Upper lobe of left lung (tissue), 6 donors: ENCODE data around the gene TMEM135. TPM values are rescaled to one million over a fixed set of nuclear protein-coding genes. Genes with fewer than 3 reads are reported as not detected.

ENCODE experiments used
- ATAC-seq, 2 donors: fragments of 200-7000 bp; cut with Tn5 transposase; one replicate each; pipeline ENCODE4 v1.9.1; 2022; ENCODE audit warnings: mild to moderate bottlenecking in 2 of 2, moderate library complexity in 2 of 2; ENCODE audit not compliant: low FRiP score in 2 of 2
- DNase-seq, 2 donors: peaks; one replicate each; pipeline ENCODE4 v3.0.0-alpha.2; 2019 to 2020
- H3K27ac ChIP-seq, 4 donors: fragments of 200-600 bp; sonication (generic); one replicate each; pipeline ENCODE4 v1.5.1; 2016 to 2019
- H3K27me3 ChIP-seq, 4 donors: fragments of 200-600 bp; sonication (generic); one replicate each; pipeline ENCODE4 v1.5.1; 2017 to 2019
- H3K36me3 ChIP-seq, 4 donors: fragments of 200-600 bp; sonication (generic); one replicate each; pipeline ENCODE4 v1.5.1; 2016 to 2019
- H3K4me1 ChIP-seq, 4 donors: fragments of 200-600 bp; sonication (generic); one replicate each; pipeline ENCODE4 v1.5.1; 2018 to 2019
- H3K4me3 ChIP-seq, 4 donors: fragments of 200-600 bp; sonication (generic); one replicate each; pipeline ENCODE4 v1.5.1; 2017 to 2019; ENCODE audit warnings: mild to moderate bottlenecking in 2 of 4, moderate library complexity in 1 of 4
- H3K9me3 ChIP-seq, 4 donors: fragments of 200-600 bp; sonication (generic); one replicate each; pipeline ENCODE4 v1.5.1; 2018 to 2019
- EP300 ChIP-seq, 4 donors: sonication (generic); formaldehyde crosslinking; IDR thresholded peaks; one replicate each; pipeline ENCODE4 v1.5.1; 2017; ENCODE audit warnings: antibody characterized with exemption in 4 of 4, control low read depth in 2 of 4
- POLR2A ChIP-seq, 4 donors: fragments of 450-650 bp; IDR thresholded peaks; one replicate each; pipeline ENCODE4 v1.5.1; 2016 to 2017; ENCODE audit warnings: antibody characterized with exemption in 4 of 4, mild to moderate bottlenecking in 2 of 4
- POLR2AphosphoS5 ChIP-seq, 2 donors: sonication (generic); formaldehyde crosslinking; IDR thresholded peaks; one replicate each; pipeline ENCODE4 v1.5.1; 2017; ENCODE audit warnings: antibody characterized with exemption in 2 of 2
- WGBS, 2 donors: methylation state at CpG; one replicate each; pipeline ENCODE4 v1.1.5; 2017 to 2018; 5-methylcytosine and 5-hydroxymethylcytosine counted together
- total RNA-seq, 6 donors: library from RNA; depleted of rRNA in 4 of 6; stranded (reverse); fragments of >200 nt in 4 of 6; gene quantifications; one replicate each; pipeline versions ENCODE4 v1.1.0 to v1.2.1, GENCODE V29; 2016 to 2021
- TF ChIP-seq, protein P1 (sequence below), 6 experiments: fragments of 450-650 bp in 4 of 6; fragments of 200-600 bp in 2 of 6; sonication (generic) in 2 of 6; IDR thresholded peaks; one replicate each; pipeline ENCODE4 v1.5.1; 2016 to 2019; ENCODE audit warnings: antibody characterized with exemption in 6 of 6
- donor health status: DM: no; HTN: no; CAD: no; lungs with moderate emphysema.
- donor health status: DM: no; HTN: yes; CAD: no; lungs with severe emphysema.

The TMEM135 gene
- total RNA-seq, 6 donors from 2014 or later: 12.6 to 33.5 (median 19.1) TPM

DNA sequence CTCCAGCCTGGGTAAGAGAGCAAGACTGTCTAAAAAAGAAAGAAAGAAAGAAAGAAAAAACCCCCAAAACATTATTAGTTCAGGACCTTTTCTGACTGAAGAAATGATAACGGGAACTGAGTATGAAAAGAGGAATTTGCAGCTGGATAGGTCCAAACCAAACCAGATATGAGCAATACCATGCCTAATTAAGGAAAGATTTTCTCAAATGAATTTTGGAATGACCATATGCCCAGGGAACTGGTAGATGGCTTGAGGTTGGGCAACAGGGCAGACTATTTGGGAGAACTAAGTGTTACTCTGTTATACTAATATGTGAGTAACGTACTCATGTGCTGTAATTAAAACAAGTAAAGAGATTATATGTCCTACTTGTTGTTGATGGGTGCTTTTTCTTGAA, 186.1 kb downstream of the TMEM135 start:
- WGBS, 2 donors: 91 to 92% methylated on average over 2 of the region's 2 CpGs
- ATAC-seq: no peak
- TF ChIP-seq EP300 (IDR thresholded peaks at IDR 0.05) (no peak), POLR2AphosphoS5 (IDR thresholded peaks at IDR 0.05) (no peak), POLR2A (IDR thresholded peaks at IDR 0.05) (no peak)
- TF ChIP-seq, protein P1, sequence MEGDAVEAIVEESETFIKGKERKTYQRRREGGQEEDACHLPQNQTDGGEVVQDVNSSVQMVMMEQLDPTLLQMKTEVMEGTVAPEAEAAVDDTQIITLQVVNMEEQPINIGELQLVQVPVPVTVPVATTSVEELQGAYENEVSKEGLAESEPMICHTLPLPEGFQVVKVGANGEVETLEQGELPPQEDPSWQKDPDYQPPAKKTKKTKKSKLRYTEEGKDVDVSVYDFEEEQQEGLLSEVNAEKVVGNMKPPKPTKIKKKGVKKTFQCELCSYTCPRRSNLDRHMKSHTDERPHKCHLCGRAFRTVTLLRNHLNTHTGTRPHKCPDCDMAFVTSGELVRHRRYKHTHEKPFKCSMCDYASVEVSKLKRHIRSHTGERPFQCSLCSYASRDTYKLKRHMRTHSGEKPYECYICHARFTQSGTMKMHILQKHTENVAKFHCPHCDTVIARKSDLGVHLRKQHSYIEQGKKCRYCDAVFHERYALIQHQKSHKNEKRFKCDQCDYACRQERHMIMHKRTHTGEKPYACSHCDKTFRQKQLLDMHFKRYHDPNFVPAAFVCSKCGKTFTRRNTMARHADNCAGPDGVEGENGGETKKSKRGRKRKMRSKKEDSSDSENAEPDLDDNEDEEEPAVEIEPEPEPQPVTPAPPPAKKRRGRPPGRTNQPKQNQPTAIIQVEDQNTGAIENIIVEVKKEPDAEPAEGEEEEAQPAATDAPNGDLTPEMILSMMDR (IDR thresholded peaks at IDR 0.05): no peak

DNA sequence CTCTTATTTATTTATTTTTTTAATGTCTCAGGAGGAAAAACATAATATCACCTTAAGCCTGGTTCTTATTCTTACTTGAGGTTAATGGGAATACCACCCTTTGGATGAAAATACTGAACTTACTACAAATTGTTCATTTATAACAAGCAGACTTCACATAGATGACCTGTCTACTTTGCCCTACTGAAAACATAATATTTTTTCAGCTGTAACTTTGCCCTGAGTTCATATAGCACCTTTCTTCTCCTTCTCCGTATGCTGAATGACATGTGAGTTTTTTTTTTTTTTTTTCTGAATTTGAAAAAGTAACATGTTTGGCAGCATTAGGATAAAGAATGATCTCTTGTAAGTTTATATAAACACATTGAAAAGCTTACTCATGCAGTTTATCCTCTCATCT, 186.8 kb downstream of the TMEM135 start:
- H3K9me3 ChIP-seq: no peaks in the 10 kb centered on the region
- no peak overlapping the region for H3K4me3 ChIP-seq
- ATAC-seq (no peak), DNase-seq (no peak)
- WGBS, 2 donors: 56 to 70% methylated on average over 1 of the region's 1 CpG
- no peak overlapping the region for H3K27ac ChIP-seq
- TF ChIP-seq POLR2AphosphoS5 (IDR thresholded peaks at IDR 0.05): no peak
- TF ChIP-seq, protein P1 (IDR thresholded peaks at IDR 0.05): no peak
- TF ChIP-seq POLR2A (IDR thresholded peaks at IDR 0.05): no peak
- TF ChIP-seq EP300 (IDR thresholded peaks at IDR 0.05): no peak
- no peaks in the 10 kb centered on the region for H3K27me3 ChIP-seq
- no peaks in the 10 kb centered on the region for H3K4me1 ChIP-seq
- H3K36me3 ChIP-seq: no peaks in the 10 kb centered on the region

More for the DNA sequence above, 186.1 kb downstream of the TMEM135 start:
- Histone ChIP-seq H3K4me3 (no peak overlapping the region), H3K27ac (no peak overlapping the region), H3K36me3 (no peaks in the 10 kb centered on the region), H3K4me1 (no peaks in the 10 kb centered on the region), H3K9me3 (no peaks in the 10 kb centered on the region), H3K27me3 (no peaks in the 10 kb centered on the region)
- no peak for DNase-seq

GRCh38 chr11:87228820-87229219, 191.1 kb downstream of the TMEM135 start:
- 71 to 73% methylated on average over 2 of the region's 2 CpGs for WGBS, 2 donors
- H3K9me3 ChIP-seq: peaks cover 0 to 11% (median 9%) of the 10 kb centered on the region in 4 donors
- no peak for TF ChIP-seq POLR2AphosphoS5 (IDR thresholded peaks at IDR 0.05)
- H3K4me3 ChIP-seq: no peak overlapping the region
- ATAC-seq: no peak
- DNase-seq: no peak
- H3K27ac ChIP-seq: no peak overlapping the region
- no peaks in the 10 kb centered on the region for H3K36me3 ChIP-seq
- no peaks in the 10 kb centered on the region for H3K27me3 ChIP-seq
- H3K4me1 ChIP-seq: no peaks in the 10 kb centered on the region

GRCh38 chr11:87230995-87231394, 193.3 kb downstream of the TMEM135 start:
- DNase-seq: no peak
- ATAC-seq: no peak
- TF ChIP-seq POLR2A (IDR thresholded peaks at IDR 0.05) (no peak), POLR2AphosphoS5 (IDR thresholded peaks at IDR 0.05) (no peak), EP300 (IDR thresholded peaks at IDR 0.05) (no peak)
- TF ChIP-seq, protein P1 (IDR thresholded peaks at IDR 0.05): no peak
- Histone ChIP-seq H3K36me3 (no peaks in the 10 kb centered on the region), H3K9me3 (peaks cover 0 to 11% (median 9%) of the 10 kb centered on the region in 4 donors), H3K27ac (no peak overlapping the region), H3K27me3 (no peaks in the 10 kb centered on the region), H3K4me1 (no peaks in the 10 kb centered on the region), H3K4me3 (no peak overlapping the region)
- WGBS, 2 donors: 98% methylated on average over 2 of the region's 2 CpGs

GRCh38 chr11:87232320-87232719, 194.6 kb downstream of the TMEM135 start:
- no peak for ATAC-seq
- no peaks in the 10 kb centered on the region for H3K27me3 ChIP-seq
- H3K4me3 ChIP-seq: no peak overlapping the region
- TF ChIP-seq POLR2AphosphoS5 (IDR thresholded peaks at IDR 0.05) (no peak), EP300 (IDR thresholded peaks at IDR 0.05) (no peak), POLR2A (IDR thresholded peaks at IDR 0.05) (no peak)
- TF ChIP-seq, protein P1 (IDR thresholded peaks at IDR 0.05): no peak
- no peaks in the 10 kb centered on the region for H3K36me3 ChIP-seq
- peaks cover 0 to 11% (median 9%) of the 10 kb centered on the region in 4 donors for H3K9me3 ChIP-seq
- no peak for DNase-seq
- no peak overlapping the region for H3K27ac ChIP-seq
- H3K4me1 ChIP-seq: no peaks in the 10 kb centered on the region
- WGBS, 2 donors: 92 to 100% methylated on average over 1 of the region's 1 CpG
